Measurements from ENCODE around the gene GNB5. TPM values are rescaled to one million over a fixed set of nuclear protein-coding genes. Genes with fewer than 3 reads are reported as not detected.

Gene GNB5
- total and polyA plus RNA-seq, 4 experiments from 2014 or later, result 52.2 to 69.9 (median 61.8) TPM

DNA sequence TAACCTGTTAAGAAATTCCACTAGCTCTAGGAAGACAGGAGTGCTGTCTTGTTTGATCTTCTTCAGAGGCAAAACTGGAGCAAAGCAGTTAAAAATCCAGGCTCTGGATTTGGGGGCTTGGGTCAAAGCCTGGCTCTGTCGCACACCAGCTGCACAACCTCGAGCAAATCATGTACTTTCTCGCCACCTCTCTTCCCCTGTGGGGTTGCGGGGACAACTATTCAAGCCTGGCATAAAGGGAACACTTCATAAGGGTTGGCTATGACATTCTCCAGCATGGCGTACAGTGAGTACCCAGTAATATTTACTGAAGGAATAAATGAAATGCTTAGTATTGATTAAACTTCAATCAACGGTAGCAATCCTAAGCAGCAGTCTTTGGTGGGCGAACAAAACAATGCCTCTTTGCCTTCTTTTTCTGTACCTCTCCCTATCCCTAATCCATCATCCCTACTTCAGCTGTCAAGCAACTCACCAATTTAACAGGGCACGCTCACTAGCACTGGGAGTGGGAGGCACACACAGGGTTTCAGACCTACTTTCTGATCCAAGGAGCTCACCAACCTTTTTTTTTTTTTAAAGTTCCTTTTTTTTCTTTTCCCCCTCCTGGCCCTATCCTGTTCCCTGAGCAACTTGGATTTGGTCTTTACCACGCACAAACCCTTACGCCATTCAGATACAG, 33.0 kb downstream of the GNB5 start:
- intact Hi-C loops (cut with micrococcal nuclease), result no loop called here
- H3K4me1 ChIP-seq (ENCODE audit: insufficient read depth, low read length), result no peaks in the 10 kb centered on the region
- Mint-ChIP-seq H3K4me1 (peaks cover 4 to 8% (median 6%) of the 10 kb centered on the region in 4 donors), H3K27me3 (no peaks in the 10 kb centered on the region), H3K27ac (no peak overlapping the region), H3K4me3 (no peak overlapping the region), H3K9me3 (no peaks in the 10 kb centered on the region), H3K36me3 (peaks cover 38 to 50% of the 10 kb centered on the region in 2 donors)
- CTCF ChIA-PET (ENCODE audit: partially characterized antibody), result interaction anchor here (0.9 to 1.5 kb wide), 4 partner anchors 26 to 79 kb away, joined by 3 to 5 read pairs (median 4); no protein-coding TSS in a partner anchor
- H3K27me3 ChIP-seq (ENCODE audit: insufficient read depth, low read length), result no peaks in the 10 kb centered on the region
- H3K36me3 ChIP-seq (ENCODE audit: insufficient read depth, low read length), result peaks cover 29% of the 10 kb centered on the region
- no peaks in the 10 kb centered on the region for H3K9me3 ChIP-seq (ENCODE audit: control insufficient read depth in 1 of 2, low read length in 2 of 2)
- POLR2A ChIA-PET (ENCODE audit: partially characterized antibody), result interaction anchor here (0.7 to 2.9 kb wide), 2 partner anchors 21 to 138 kb away, joined by 3 to 12 read pairs; no protein-coding TSS in a partner anchor
- H3K4me3 ChIP-seq (ENCODE audit: low read length in 2 of 2), result no peak overlapping the region
- H3K27ac ChIP-seq (ENCODE audit: low read depth, low read length), result no peak overlapping the region
- no peak for DNase-seq

DNA sequence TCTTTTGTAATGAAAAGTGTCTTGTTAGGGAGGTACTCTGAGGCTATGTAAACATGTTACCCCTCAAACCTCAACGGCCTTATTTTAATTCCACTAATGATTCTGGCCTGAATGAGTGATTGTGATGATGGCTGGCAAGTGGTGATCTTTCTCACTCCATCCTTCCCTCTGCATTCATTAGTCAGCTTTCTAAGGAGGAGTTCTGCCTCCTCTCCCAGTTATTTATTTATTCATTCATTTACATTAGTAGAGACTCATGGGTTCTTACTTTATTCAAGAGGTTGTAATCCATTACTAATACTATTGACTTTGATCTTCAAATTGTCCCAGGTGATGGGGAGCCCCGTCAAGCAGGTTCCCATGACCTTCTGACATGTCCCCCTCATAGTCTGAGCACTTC, 35.3 kb downstream of the GNB5 start:
- no peak overlapping the region for H3K4me3 ChIP-seq (ENCODE audit: low read length in 2 of 2)
- peak overlapping the region in 1 of 7 donors; percentile 77 for H3K27ac Mint-ChIP-seq
- CTCF ChIA-PET (ENCODE audit: partially characterized antibody), result no interaction called here
- H3K27me3 Mint-ChIP-seq, result no peaks in the 10 kb centered on the region
- H3K36me3 Mint-ChIP-seq, result peaks cover 31 to 50% of the 10 kb centered on the region in 2 donors
- intact Hi-C loops (cut with micrococcal nuclease), result no loop called here
- no peaks in the 10 kb centered on the region for H3K27me3 ChIP-seq (ENCODE audit: insufficient read depth, low read length)
- no peaks in the 10 kb centered on the region for H3K9me3 Mint-ChIP-seq
- peaks cover 2 to 8% (median 4%) of the 10 kb centered on the region in 4 donors for H3K4me1 Mint-ChIP-seq
- POLR2A ChIA-PET (ENCODE audit: partially characterized antibody), result interaction anchor here (1.0 kb wide), 1 partner anchor 23 kb away, joined by 3 read pairs; no protein-coding TSS in a partner anchor
- H3K9me3 ChIP-seq (ENCODE audit: control insufficient read depth in 1 of 2, low read length in 2 of 2), result no peaks in the 10 kb centered on the region
- H3K36me3 ChIP-seq (ENCODE audit: insufficient read depth, low read length), result peaks cover 37% of the 10 kb centered on the region
- no peak overlapping the region for H3K4me3 Mint-ChIP-seq
- no peak overlapping the region for H3K27ac ChIP-seq (ENCODE audit: low read depth, low read length)
- no peaks in the 10 kb centered on the region for H3K4me1 ChIP-seq (ENCODE audit: insufficient read depth, low read length)
- no peak for DNase-seq

DNA sequence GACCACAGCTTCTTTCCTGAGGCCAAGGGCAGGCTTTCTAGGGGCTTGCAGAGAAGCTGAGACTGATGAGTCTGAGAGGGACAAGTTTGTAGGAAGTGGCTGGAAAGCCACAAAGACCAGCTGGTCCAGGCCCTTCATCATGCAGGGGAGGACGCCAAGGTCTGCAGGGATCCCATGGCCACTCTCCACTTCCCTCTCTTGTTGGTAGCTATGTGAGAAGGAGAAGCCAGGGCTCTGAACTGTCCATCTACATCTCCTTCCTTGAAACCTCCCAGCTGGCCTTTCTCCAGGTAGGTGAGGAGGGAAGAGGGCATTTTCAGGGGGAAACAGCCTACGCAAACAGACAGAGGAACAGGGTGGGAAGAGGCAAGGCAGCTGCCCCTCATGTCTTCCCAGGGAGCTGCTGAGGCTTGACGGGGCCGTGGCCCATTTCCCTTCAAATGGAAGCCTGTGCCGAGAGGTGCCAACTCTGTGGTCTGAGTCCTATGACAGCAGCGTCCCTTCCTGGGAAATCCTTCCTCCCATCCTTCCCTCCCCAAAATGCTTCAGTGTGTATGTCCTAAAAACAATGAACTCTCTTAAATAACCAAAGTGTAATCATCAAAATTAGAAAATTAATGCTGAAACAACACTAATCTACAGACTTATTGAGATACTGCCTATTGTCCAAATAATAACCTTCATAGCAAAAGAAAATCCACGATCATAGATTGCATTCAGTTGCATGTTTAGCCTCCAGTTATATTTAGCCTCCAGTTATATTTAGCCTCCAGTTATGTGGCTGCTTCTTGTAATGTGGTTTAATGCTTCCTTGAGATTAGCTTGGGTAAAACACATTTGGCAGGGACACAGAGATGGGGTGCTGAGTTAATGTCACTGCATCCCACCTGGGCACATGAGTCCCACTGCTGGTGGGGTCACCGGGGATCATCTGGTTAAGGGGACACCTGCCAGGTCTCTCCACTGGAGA, 36.0 kb downstream of the GNB5 start:
- intact Hi-C loops (cut with micrococcal nuclease), result no loop called here
- CTCF ChIA-PET (ENCODE audit: partially characterized antibody), result interaction anchor here (0.6 to 0.9 kb wide), 3 partner anchors 10 to 201 kb away, joined by 3 to 8 read pairs (median 5); no protein-coding TSS in a partner anchor
- H3K4me3 ChIP-seq (ENCODE audit: low read length in 2 of 2), result no peak overlapping the region
- H3K36me3 ChIP-seq (ENCODE audit: insufficient read depth, low read length), result peaks cover 42% of the 10 kb centered on the region
- POLR2A ChIA-PET (ENCODE audit: partially characterized antibody), result interaction anchor here (0.7 to 1.0 kb wide), 2 partner anchors 24 kb away, joined by 3 read pairs; no protein-coding TSS in a partner anchor
- H3K4me1 ChIP-seq (ENCODE audit: insufficient read depth, low read length), result no peaks in the 10 kb centered on the region
- peaks cover 29 to 52% of the 10 kb centered on the region in 2 donors for H3K36me3 Mint-ChIP-seq
- H3K27ac ChIP-seq (ENCODE audit: low read depth, low read length), result no peak overlapping the region
- H3K9me3 Mint-ChIP-seq, result no peaks in the 10 kb centered on the region
- H3K27ac Mint-ChIP-seq, result peak overlapping the region in 1 of 7 donors; percentile 8
- H3K27me3 ChIP-seq (ENCODE audit: insufficient read depth, low read length), result no peaks in the 10 kb centered on the region
- H3K4me1 Mint-ChIP-seq, result peaks cover 2 to 8% (median 4%) of the 10 kb centered on the region in 4 donors
- H3K27me3 Mint-ChIP-seq, result no peaks in the 10 kb centered on the region
- DNase-seq, result no peak
- no peaks in the 10 kb centered on the region for H3K9me3 ChIP-seq (ENCODE audit: control insufficient read depth in 1 of 2, low read length in 2 of 2)
- H3K4me3 Mint-ChIP-seq, result no peak overlapping the region

DNA sequence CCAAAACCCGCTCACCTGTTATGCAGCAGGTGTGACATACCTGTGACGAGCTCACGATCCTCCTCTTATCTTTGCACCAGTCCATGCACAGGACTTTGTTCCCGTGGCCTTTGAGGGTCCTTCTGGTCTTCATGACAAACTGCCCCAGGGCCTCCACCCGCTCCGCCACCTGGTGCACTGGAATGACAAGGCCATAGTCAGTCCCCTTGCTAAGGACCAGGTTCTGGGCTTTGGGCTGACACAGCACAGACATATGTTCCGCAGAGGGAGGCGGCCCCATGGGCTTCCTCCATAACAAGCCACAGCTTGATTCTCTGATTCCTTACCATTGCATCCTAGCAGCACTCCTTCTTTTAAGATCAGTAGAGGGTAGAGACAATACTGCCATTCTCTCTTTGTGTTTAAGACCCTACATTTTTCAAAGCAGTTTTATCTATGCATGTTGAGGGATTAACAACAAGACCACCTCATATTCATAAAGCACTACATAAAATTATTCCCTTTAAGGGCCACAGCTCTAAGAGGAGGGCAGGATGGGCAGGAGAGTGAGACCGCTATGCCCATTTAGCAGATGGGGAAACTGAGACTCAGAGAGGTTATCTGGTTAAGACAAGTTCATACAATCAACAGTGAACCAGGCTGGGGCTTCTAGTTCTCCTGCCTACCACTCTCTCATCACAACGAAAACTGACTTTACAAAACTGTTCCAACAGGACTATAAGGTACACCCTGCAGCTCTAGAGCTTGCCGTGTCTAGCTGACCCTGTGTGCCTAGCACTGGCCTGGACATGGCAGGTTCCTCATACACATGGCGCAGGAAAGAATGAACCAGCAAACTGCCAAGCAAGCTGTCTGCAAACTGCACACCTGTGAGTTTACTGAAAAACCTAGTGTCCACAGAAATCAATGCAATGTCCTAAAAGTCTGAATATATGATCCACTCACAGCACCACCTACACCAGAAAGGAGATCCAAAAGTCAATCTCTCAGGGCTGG, 37.0 kb downstream of the GNB5 start:
- Histone ChIP-seq H3K27me3 (ENCODE audit: insufficient read depth, low read length) (no peaks in the 10 kb centered on the region), H3K4me1 (ENCODE audit: insufficient read depth, low read length) (no peaks in the 10 kb centered on the region), H3K27ac (ENCODE audit: low read depth, low read length) (no peak overlapping the region), H3K36me3 (ENCODE audit: insufficient read depth, low read length) (peaks cover 46% of the 10 kb centered on the region), H3K9me3 (ENCODE audit: control insufficient read depth in 1 of 2, low read length in 2 of 2) (no peaks in the 10 kb centered on the region), H3K4me3 (ENCODE audit: low read length in 2 of 2) (no peak overlapping the region)
- ChIA-PET CTCF (ENCODE audit: partially characterized antibody) (interaction anchor here (0.6 to 2.3 kb wide), 8 partner anchors 11 to 200 kb away, joined by 3 to 8 read pairs (median 6); no protein-coding TSS in a partner anchor), POLR2A (ENCODE audit: partially characterized antibody) (interaction anchor here (0.7 to 1.7 kb wide), 2 partner anchors 25 to 26 kb away, joined by 3 to 6 read pairs; no protein-coding TSS in a partner anchor)
- intact Hi-C loops (cut with micrococcal nuclease), result no loop called here
- no peak for DNase-seq
- Mint-ChIP-seq H3K36me3 (peaks cover 33 to 54% of the 10 kb centered on the region in 2 donors), H3K4me1 (peaks cover 2 to 8% (median 4%) of the 10 kb centered on the region in 4 donors), H3K27ac (peak overlapping the region in 4 of 7 donors; percentile 20 to 73 (median 46)), H3K9me3 (no peaks in the 10 kb centered on the region), H3K27me3 (no peaks in the 10 kb centered on the region), H3K4me3 (no peak overlapping the region)

DNA sequence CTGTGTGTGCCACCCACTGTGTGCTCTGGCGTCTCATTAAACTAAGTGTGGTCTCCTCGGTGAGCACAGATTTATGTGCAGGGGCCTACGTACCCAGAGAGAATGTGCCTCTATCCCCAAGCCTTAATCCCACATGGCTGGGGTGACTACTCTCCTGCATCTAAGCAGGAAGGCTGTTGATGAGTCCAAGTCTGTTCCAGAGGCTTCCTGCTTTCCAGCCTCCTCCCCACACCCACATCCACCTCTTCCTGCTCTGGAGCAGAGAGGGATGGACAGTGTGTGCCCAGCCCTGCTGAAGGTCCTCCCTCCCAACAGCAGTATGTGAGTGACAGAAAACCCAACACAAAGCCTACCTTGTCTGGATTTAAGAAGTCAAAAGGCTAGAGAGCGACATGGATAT, 39.8 kb downstream of the GNB5 start:
- Histone ChIP-seq H3K4me1 (ENCODE audit: insufficient read depth, low read length) (no peaks in the 10 kb centered on the region), H3K4me3 (ENCODE audit: low read length in 2 of 2) (no peak overlapping the region), H3K27ac (ENCODE audit: low read depth, low read length) (no peak overlapping the region), H3K36me3 (ENCODE audit: insufficient read depth, low read length) (peaks cover 56% of the 10 kb centered on the region), H3K9me3 (ENCODE audit: control insufficient read depth in 1 of 2, low read length in 2 of 2) (no peaks in the 10 kb centered on the region), H3K27me3 (ENCODE audit: insufficient read depth, low read length) (no peaks in the 10 kb centered on the region)
- DNase-seq, result no peak
- Mint-ChIP-seq H3K4me1 (peaks cover 0 to 8% (median under 1%) of the 10 kb centered on the region in 4 donors), H3K27me3 (no peaks in the 10 kb centered on the region), H3K27ac (no peak overlapping the region), H3K36me3 (peaks cover 49 to 67% of the 10 kb centered on the region in 2 donors), H3K4me3 (no peak overlapping the region), H3K9me3 (no peaks in the 10 kb centered on the region)
- intact Hi-C loops (cut with micrococcal nuclease), result no loop called here
- POLR2A ChIA-PET (ENCODE audit: partially characterized antibody), result no interaction called here
- CTCF ChIA-PET (ENCODE audit: partially characterized antibody), result no interaction called here

DNA sequence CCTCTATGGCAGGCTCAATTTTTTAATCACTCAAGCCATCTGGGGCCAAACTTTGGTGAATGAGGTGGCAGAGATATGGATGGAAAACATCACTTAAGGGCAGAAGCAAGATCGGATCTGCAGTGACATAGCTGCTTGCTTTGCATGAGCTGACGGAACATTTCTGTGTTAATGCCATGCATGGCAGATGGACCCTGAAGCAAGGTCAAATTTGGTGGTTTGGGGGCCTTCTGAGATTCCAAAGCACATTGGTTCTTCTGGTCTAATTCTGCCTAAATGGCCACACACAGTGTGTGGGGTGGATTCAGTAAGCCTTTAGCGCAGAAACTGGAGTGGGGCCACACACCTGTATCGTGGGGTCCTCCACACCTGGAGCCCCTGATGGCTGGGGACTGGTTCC, 40.3 kb downstream of the GNB5 start:
- H3K4me3 ChIP-seq (ENCODE audit: low read length in 2 of 2), result no peak overlapping the region
- no peak for DNase-seq
- H3K9me3 Mint-ChIP-seq, result no peaks in the 10 kb centered on the region
- H3K27me3 Mint-ChIP-seq, result no peaks in the 10 kb centered on the region
- H3K9me3 ChIP-seq (ENCODE audit: control insufficient read depth in 1 of 2, low read length in 2 of 2), result no peaks in the 10 kb centered on the region
- ChIA-PET POLR2A (ENCODE audit: partially characterized antibody) (no interaction called here), CTCF (ENCODE audit: partially characterized antibody) (no interaction called here)
- no peak overlapping the region for H3K4me3 Mint-ChIP-seq
- H3K27ac Mint-ChIP-seq, result no peak overlapping the region
- no peak overlapping the region for H3K27ac ChIP-seq (ENCODE audit: low read depth, low read length)
- H3K36me3 ChIP-seq (ENCODE audit: insufficient read depth, low read length), result peaks cover 56% of the 10 kb centered on the region
- no peaks in the 10 kb centered on the region for H3K4me1 ChIP-seq (ENCODE audit: insufficient read depth, low read length)
- H3K27me3 ChIP-seq (ENCODE audit: insufficient read depth, low read length), result no peaks in the 10 kb centered on the region
- H3K4me1 Mint-ChIP-seq, result peaks cover 0 to 6% (median 0%) of the 10 kb centered on the region in 4 donors
- intact Hi-C loops (cut with micrococcal nuclease), result no loop called here
- H3K36me3 Mint-ChIP-seq, result peaks cover 51 to 69% of the 10 kb centered on the region in 2 donors
